ENCODE results near the gene LRRC4C. TPM values are rescaled to one million over a fixed set of nuclear protein-coding genes. Genes with fewer than 3 reads are reported as not detected.

LRRC4C gene
- total RNA-seq, 1 donor from 2014 or later, result 2.2 TPM

DNA sequence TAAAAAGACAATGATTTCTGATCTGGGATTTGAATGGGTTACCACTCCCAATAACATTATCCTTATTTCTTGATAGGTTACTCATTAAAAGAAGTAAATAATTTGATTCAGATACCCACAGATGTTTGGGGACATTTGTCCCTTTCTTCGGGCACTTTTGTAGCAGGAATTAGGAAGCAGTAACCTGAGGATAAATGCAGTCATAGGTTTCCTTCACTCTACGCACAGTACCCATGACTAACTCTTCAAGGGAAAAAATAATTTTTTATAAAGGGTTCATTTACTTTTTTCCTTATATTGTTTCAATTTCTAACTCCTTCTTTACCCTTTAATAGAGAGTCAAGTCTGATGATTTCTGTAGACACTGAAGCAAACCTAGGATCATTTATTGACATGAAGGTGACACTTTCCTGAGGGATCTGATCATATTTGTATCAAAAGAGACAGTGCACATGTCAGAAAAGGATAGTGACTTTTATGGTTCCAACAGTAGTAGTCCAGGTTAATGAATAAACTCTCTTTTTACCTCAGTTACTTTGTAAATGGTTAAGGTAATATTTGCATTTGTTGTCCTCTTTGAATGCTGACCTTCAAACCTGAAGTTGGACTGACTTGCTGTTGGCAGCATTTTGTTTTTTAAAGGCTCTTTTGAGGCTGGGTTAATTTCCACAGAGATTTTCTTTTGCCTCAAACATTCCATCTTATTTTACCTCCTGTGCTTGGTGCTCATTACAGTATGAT is 1072.0 kb downstream of the LRRC4C start:
- intact Hi-C loops (cut with DNase I), result no loop called here
- no peaks in the 10 kb centered on the region for H3K9me3 ChIP-seq
- H3K27me3 ChIP-seq, result no peaks in the 10 kb centered on the region
- H3K4me1 ChIP-seq, result no peaks in the 10 kb centered on the region
- TF ChIP-seq, protein P1, sequence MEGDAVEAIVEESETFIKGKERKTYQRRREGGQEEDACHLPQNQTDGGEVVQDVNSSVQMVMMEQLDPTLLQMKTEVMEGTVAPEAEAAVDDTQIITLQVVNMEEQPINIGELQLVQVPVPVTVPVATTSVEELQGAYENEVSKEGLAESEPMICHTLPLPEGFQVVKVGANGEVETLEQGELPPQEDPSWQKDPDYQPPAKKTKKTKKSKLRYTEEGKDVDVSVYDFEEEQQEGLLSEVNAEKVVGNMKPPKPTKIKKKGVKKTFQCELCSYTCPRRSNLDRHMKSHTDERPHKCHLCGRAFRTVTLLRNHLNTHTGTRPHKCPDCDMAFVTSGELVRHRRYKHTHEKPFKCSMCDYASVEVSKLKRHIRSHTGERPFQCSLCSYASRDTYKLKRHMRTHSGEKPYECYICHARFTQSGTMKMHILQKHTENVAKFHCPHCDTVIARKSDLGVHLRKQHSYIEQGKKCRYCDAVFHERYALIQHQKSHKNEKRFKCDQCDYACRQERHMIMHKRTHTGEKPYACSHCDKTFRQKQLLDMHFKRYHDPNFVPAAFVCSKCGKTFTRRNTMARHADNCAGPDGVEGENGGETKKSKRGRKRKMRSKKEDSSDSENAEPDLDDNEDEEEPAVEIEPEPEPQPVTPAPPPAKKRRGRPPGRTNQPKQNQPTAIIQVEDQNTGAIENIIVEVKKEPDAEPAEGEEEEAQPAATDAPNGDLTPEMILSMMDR (IDR thresholded peaks at IDR 0.05), result no peak
- no peak overlapping the region for H3K27ac ChIP-seq
- no peak overlapping the region for H3K4me3 ChIP-seq
- H3K36me3 ChIP-seq, result no peaks in the 10 kb centered on the region
- no peak for DNase-seq
- ATAC-seq, result no peak

DNA sequence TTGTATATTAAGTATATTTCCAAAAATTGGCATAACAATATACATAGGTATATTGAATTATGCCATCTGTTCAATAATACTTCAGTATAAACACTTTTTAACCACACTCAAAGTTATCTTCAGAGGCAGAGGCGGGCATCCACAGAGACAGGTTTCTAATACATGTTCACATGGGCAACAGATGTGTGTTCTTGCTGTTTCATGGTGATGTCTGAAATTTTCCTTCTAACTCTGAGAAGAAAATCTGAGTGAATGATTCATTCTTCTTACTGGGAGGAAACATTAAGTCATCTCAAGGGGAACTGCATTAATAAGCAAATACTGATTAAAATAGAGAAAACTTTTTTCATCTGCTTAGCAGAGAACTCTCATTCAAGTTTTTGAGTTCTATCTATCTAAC is 1074.5 kb downstream of the LRRC4C start:
- Histone ChIP-seq H3K27ac (no peak overlapping the region), H3K9me3 (no peaks in the 10 kb centered on the region), H3K4me3 (no peak overlapping the region), H3K27me3 (no peaks in the 10 kb centered on the region), H3K4me1 (no peaks in the 10 kb centered on the region), H3K36me3 (no peaks in the 10 kb centered on the region)
- intact Hi-C loops (cut with DNase I), result no loop called here
- TF ChIP-seq, protein P1 (IDR thresholded peaks at IDR 0.05), result no peak
- ATAC-seq (no peak), DNase-seq (no peak)

- DNase-seq (no peak), ATAC-seq (no peak)
- TF ChIP-seq, protein P1 (IDR thresholded peaks at IDR 0.05), result no peak
- no peak overlapping the region for H3K27ac ChIP-seq
- no peaks in the 10 kb centered on the region for H3K4me1 ChIP-seq
- intact Hi-C loops (cut with DNase I), result no loop called here
- H3K4me3 ChIP-seq, result no peak overlapping the region
- H3K36me3 ChIP-seq, result no peaks in the 10 kb centered on the region
- H3K27me3 ChIP-seq, result no peaks in the 10 kb centered on the region
- no peaks in the 10 kb centered on the region for H3K9me3 ChIP-seq
Measured at GRCh38 chr11:40381481-40381880, 1078.0 kb downstream of the LRRC4C start.

- DNase-seq (no peak), ATAC-seq (no peak)
- intact Hi-C loops (cut with DNase I), result no loop called here
- Histone ChIP-seq H3K4me3 (no peak overlapping the region), H3K27me3 (no peaks in the 10 kb centered on the region), H3K4me1 (no peaks in the 10 kb centered on the region), H3K9me3 (no peaks in the 10 kb centered on the region), H3K27ac (no peak overlapping the region), H3K36me3 (no peaks in the 10 kb centered on the region)
- TF ChIP-seq, protein P1 (IDR thresholded peaks at IDR 0.05), result no peak
Measured at GRCh38 chr11:40380835-40381234, 1078.6 kb downstream of the LRRC4C start.

DNA sequence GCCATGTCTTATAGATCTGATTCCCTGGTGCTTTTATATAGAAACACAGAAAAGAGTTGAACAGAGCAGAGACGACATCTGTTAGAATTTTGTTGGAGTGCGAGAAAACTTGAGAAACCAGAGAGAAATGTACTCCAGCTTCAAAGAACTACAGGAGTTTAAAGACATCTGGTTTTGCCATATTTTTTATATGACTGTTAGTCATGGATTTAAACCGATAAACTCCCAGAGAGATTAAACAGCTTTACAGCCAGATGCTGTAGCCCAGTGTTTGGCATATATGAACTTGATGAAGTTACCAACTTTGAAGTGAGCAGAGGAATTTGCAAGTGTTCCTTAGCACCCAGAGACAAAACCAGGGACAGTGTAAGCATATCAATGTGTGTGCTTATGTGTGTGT is 1083.1 kb downstream of the LRRC4C start:
- ATAC-seq (no peak), DNase-seq (no peak)
- H3K4me3 ChIP-seq, result no peak overlapping the region
- H3K36me3 ChIP-seq, result no peaks in the 10 kb centered on the region
- no peak overlapping the region for H3K27ac ChIP-seq
- intact Hi-C loops (cut with DNase I), result no loop called here
- TF ChIP-seq, protein P1 (IDR thresholded peaks at IDR 0.05), result no peak
- H3K9me3 ChIP-seq, result no peaks in the 10 kb centered on the region
- H3K4me1 ChIP-seq, result no peaks in the 10 kb centered on the region
- H3K27me3 ChIP-seq, result no peaks in the 10 kb centered on the region

Measured in upper lobe of right lung (tissue), 1 donor.